ENCODE data around the gene SYK.

SYK gene

DNA sequence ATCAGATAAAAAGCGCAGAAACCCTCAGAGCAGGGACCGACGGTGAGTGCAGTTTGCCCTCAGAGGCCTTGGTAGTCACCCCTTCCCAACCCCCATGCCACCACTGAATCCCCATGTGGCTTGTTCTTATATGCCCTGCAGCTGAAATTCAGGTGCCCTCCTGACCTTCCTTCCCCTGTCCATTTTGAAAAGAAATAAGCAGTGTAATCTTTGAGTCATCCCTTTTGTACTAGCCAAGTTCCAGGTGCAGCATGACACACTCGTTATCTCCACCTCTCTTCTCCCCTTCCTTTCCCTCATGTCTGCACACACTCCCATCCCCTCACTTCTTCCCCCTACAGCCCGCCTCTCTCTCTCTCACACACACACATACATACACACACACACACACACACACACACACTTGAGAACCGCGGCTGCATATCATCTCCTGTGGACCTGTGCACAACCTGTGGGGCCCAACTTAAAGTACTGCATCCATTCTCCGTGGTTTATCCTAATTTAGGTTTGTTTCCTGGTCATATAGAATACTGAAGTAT lies 53.1 kb downstream of the SYK start:
- peak; percentile 66 for DNase-seq

GRCh38 chr9:90855208-90855902 lies 53.7 kb downstream of the SYK start:
- DNase-seq: peak; percentile 53

GRCh38 chr9:90857091-90857490 lies 55.5 kb downstream of the SYK start:
- DNase-seq: no peak

DNA sequence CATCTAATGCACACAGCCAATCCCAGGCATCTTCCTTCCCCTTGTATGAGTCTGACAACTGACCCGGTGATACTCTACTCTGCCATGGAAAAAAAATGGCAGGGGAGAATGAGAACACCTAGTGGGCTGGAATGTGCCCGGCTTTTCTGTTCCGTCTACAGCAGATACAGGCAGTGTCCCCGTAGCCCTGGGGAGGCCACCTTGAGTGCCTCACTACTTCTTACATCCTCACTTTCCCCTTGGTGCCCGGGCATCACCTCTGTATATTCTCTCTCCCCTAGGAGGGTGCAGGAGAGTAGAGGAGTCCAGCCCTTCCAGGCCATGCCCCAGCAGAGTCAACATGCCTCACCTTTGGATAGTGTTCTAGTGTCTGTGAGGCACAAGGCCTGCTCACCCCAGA lies 56.2 kb downstream of the SYK start:
- DNase-seq: no peak

DNA sequence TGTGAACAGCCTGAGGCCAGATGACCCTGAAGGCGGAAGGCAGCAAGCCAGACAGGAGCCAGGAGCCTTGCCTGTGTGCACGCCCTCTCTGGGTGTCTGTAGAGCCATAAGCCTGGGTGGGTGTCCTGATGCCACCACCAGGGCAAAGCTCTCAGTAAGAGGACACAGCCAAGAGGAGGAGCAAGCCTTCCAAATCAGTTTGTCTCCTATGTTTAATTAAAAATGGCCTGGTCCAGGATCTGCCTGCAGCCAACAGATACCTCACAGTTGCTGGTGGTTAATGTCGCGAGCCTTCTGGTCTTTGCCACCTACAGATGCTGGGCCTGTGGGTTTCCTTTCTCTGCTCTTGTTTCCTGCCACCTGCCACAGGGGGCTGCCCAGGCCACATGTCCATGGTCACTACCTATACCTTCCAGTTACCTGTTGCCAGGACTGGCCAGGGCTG lies 56.9 kb downstream of the SYK start:
- DNase-seq: peak; percentile 19

- DNase-seq: peak; percentile 27
These were observed 58.8 kb downstream of the SYK start for GRCh38 chr9:90860382-90860781.

GRCh38 chr9:90860826-90861225 lies 59.2 kb downstream of the SYK start:
- no peak for DNase-seq

DNA sequence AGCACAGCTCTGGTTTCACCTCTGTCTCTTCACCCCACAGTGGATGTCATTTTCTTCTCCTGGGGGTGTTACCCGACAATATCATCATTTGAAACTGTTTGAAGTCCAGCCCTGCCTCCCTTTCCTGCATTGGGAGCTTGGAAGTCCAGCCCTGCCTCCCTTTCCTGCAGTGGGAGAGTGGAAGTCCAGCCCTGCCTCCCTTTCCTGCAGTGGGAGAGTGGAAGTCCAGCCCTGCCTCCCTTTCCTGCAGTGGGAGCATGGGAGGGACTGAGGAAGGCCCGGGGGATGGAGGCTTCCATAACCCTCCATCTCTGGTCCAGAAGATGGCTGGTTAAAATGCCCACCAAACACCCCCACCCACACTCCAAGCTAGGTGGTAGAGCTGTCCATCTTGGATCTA lies 59.8 kb downstream of the SYK start:
- DNase-seq: no peak

DNA sequence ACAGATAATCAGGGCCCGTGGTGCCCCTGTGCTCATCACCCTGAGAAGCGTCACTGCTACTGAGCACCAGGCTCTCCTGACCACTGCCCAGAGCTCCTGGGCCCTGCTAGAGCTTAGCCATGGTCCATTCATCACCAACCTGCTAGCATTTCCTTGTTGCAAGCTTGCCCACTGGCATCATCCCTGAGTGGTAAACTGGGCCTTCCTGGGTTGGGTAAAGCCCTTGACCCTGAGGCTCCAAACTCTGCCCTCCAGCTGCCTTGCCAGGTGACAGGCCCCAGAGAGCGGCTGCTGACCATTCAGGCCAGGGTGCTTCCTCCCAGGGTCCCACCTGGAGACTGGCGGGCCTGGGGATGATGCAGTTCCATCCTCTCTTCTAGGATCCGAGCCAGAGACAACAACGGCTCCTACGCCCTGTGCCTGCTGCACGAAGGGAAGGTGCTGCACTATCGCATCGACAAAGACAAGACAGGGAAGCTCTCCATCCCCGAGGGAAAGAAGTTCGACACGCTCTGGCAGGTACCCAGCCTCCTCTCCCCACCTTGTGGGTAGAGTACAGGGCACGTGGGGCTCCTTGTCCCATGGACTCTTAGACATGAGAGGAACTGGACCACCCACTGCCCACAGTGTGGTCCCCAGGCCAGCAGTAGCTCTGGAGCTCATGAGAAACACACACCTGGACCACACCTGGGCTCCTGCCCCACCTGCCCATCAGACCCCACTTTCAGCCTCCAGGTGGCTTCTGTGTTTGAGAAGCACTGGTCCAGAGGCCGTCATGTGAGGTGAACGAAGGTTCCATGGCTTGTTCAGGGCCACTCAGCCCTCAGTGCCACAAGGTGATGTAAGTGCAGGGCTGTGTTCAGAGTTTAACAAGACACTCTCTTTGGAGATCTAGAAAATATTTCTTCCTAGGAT lies 60.5 kb downstream of the SYK start:
- DNase-seq: no peak

DNA sequence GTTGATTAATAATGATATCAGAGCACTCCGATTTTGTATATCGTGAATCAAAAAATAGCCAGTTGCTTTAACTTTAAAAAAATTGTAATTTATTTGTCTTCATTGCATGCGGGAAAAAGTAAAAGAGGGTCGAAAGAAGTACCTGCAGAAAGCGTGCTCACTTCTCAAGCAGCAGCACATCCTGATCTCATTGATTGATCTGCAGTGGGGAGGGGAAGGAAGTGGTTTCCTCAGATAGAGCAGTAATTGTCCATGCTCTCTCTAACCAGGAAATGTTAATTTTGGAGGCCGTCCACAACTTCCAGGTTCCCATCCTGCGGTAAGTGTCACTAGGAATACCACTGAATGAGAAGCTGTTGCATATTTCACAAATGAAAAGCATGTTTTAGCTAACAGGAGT lies 63.2 kb downstream of the SYK start:
- no peak for DNase-seq

GRCh38 chr9:90867101-90867500 lies 65.5 kb downstream of the SYK start:
- no peak for DNase-seq

DNA sequence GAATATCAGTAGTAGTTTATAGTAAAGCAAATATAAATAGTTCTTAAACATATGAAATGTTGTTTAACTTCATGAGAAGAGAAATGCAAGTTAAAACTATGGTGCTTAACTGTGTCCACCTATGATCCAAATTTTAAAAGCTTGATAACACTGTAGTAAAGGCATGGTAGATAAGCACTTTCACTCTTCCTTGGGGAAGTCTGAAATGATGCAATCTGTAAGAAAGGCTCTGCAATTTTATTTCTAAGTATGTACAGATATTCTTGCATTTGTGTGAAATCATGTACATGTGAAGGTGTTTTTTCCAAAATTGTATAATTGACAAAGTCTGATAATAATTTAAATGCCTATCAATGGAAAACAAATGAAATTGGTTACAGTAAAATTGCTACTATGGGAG lies 66.9 kb downstream of the SYK start:
- no peak for DNase-seq

DNA sequence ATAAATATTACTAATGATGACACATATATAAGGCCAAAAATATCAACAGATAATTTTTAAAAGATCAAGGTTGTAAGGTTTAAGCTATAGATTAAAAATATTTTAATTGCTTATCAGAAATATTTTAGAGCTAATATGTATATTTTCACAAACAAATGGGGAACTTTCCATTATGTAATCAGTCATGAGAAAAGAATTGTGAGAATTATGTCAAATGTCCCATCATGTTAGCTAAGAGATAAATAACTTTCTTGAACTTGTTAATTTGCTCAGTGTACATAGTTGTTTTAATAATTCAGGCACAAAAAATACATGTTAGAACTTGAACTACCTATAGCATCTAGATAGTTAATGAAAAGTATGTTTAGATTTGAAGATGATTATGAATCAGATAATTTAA lies 67.7 kb downstream of the SYK start:
- no peak for DNase-seq

- DNase-seq: peak; percentile 47
These were observed 69.2 kb downstream of the SYK start for GRCh38 chr9:90870621-90871326.

DNA sequence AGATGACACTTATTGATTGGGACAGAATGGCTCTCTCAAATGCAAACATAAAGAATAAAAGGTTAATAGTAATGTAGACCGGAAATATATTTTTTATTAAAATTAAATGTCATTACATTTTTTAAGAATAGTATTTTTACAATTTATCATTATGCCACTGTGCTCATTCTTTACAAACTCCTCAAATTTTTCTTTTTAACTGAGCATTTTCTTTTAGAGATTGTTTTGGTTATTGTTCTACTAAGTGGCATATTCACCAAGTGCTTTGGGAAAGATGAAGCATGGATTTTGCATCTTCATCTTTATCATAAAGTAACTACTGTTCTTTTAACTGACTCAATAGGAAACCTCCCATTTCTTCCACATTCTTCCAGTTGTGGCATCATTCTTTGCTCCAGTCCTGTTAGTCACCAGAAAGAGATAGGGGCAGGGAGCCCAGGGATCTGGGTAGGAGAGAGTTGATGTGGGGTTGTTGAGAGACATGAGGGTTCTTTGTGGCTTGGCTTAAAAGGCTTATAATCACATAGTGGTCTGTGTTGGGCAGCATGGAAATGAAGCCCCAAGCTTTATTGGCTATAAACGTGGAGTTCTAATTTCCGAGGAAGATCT lies 69.8 kb downstream of the SYK start:
- DNase-seq: no peak

DNA sequence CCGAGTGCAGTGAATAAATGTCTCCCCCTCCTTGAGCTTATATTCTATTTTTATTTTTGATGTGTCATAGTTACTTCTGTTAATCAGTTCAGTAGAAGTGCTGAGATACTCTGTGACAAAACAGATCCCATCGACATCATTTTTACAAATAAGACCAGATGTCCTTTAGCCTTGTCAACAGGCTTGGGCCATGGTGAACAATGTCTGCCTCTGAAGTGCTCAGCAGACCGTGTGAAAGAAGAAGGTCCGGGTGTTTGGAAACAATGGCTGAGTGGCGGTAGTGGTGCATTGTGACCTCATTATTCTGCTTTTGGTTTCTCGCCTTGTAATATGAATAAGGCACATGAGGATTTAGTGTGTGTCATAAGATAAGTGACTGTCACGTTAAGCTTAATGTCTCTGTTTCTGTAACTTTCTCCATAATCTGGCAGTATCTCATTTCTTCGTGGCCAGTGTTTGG lies 71.2 kb downstream of the SYK start:
- DNase-seq: no peak

DNA sequence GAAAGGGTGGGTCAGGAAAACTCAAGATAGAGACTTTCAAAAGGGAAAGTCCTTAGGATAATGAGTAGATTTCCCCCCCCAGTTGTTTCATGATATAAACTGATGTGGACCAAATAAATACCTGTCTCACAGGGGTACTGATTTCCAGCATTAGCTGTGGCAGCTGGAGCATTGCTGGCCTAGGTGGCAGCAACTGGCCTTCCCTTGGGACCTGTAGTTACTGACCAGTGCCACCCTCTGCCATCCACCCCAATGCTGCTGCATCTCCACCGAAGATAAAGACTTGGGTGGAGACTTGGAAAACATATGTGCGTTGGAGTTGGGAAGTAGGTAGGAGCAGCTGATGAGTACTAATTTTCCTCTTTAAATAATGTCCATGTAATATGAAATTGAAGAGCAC lies 71.8 kb downstream of the SYK start:
- DNase-seq: no peak

DNA sequence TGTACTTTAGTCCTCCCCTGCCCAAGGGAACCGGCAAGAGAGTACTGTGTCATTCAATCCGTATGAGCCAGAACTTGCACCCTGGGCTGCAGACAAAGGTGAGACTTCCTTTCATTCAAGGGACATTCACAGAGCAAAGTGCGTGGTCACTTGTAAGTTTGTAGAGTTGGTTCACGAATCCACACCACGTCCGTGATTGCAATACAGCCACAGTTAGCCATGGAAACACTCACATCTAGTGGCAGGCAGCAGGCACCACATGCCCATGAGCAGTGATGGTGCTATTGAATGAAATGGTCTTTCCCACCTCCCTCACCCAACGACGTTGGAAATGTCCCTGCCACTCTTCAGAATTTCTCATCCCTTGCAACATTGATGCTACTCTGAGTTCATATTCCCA lies 72.6 kb downstream of the SYK start:
- DNase-seq: no peak

DNA sequence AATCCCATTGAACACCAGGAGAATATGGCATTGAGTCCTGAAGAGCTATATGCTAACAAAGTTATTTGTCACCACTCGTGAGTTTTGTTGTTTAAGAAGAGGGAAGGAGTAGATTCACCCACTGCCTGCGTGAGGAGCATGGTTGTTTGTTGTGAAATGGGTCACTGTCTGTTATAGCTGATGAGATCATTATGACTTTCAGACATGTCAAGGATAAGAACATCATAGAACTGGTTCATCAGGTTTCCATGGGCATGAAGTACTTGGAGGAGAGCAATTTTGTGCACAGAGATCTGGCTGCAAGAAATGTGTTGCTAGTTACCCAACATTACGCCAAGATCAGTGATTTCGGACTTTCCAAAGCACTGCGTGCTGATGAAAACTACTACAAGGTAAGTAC lies 76.9 kb downstream of the SYK start:
- DNase-seq: no peak

- DNase-seq: no peak
These were observed 78.4 kb downstream of the SYK start for GRCh38 chr9:90880066-90880465.

DNA sequence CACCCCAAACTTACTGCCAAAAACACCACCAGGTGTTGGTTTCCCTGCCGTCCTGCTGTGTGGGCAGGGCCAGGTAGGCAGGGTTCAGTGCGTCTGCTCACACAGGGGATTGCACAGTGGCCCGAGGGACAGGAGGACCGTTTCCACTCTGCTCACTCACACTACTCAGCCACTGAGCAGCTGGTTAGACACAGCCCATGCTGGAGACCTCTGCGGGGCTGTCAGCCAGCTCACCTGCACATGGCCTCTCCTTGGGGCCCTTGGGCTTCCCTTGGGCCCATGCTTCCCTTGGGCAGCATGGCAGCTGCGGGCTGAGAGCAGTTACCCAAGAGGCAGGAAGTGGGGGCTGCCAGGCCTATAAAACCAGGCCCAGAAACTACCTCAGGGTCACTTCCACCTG lies 79.0 kb downstream of the SYK start:
- DNase-seq: no peak

DNA sequence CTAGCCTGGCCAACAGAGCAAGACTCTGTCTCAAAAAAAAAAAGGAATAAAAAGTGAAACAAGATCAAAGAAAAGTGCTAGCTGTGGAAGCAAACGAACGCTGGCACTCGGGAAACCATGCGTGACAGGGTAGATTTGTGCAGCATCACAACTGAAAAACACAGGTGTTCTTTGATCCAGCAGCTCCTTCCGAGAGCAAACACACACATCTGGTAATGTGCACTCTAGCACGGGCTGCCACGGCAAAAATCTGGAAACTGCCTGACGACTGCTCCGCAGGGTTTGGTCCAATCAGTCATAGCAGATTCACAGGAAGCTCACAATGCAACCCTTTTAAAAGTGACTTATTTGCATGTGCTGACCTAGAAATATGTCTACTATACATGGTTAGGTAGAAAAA lies 80.0 kb downstream of the SYK start:
- DNase-seq: no peak

Data from RPMI8226 (cell line).